GM20431 (cell line): ENCODE data around the gene CCKAR.

ENCODE experiments used
- in situ Hi-C: fragments of 300-500 bp; cut with MseI, MboI; formaldehyde crosslinking; loops from one replicate; pipeline ENCODE4 v1.15.0; 2020; ENCODE audit warnings: low sequenced_read_pairs; ENCODE audit not compliant: unreplicated experiment

The CCKAR gene

GRCh38 chr4:26463386-26463785 lies 26.9 kb downstream of the CCKAR start:
- in situ Hi-C loops, result loop anchor here (10.0 to 25.0 kb wide), 2 partner anchors 274 to 541 kb away; no protein-coding TSS in a partner anchor

DNA sequence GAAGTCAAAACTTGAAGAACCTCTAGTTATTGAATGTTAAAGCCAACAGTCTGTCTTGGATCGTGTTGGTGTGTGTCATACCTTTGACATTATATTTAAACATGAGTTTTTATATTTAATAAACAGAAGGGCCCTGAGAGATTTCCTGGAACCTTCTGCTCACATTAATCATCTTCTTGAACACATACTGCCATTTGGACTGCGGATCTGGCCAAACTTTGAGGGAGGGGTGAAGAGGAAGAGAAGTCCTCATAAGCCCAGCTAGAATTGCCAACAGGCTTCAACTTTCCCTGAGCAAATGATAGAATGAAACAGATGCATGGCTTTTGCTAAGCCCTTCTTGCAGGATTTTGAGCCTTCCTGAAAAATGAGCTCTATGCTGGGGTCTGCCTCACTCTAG lies 27.4 kb downstream of the CCKAR start:
- in situ Hi-C loops, result loop anchor here (10.0 to 25.0 kb wide), 2 partner anchors 274 to 542 kb away; no protein-coding TSS in a partner anchor

DNA sequence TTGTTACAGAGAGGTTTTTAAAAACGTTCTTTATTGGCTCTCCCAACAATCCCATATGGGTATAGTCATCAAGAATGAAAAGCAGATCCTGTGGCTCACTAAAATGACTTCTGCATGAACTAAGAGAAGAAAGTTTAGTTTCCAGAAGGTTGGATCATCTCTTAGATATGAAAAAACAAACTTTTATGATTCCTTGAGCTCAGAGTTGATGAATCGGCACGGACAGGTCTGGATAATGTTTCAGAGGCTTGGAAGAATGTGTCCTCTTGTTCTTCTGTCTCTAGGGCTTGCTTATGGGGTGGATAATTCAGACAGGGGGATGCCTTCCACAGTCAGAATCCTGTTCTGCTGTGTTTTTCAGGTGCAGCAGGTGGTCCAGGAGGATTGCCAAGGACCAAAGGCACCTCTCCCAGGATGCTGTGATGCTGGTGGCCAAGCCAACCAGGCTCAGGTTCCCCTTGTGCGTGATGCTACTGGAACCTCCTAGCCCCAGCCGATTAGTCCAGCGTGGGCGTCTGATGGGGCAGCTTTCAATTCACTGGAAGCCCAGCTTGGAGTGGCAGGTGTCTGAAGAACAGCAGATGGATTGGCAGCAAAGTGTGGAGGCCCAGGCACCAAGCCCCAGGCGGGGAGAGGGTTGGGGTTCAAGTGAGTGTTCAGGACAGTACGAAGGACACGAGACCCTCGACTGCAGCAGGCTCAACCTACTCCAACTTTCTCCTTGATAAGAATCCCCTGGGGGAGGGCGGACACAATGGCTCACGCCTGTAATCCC lies 30.3 kb downstream of the CCKAR start:
- in situ Hi-C loops, result loop anchor here (10.0 to 25.0 kb wide), 2 partner anchors 277 to 545 kb away; no protein-coding TSS in a partner anchor

DNA sequence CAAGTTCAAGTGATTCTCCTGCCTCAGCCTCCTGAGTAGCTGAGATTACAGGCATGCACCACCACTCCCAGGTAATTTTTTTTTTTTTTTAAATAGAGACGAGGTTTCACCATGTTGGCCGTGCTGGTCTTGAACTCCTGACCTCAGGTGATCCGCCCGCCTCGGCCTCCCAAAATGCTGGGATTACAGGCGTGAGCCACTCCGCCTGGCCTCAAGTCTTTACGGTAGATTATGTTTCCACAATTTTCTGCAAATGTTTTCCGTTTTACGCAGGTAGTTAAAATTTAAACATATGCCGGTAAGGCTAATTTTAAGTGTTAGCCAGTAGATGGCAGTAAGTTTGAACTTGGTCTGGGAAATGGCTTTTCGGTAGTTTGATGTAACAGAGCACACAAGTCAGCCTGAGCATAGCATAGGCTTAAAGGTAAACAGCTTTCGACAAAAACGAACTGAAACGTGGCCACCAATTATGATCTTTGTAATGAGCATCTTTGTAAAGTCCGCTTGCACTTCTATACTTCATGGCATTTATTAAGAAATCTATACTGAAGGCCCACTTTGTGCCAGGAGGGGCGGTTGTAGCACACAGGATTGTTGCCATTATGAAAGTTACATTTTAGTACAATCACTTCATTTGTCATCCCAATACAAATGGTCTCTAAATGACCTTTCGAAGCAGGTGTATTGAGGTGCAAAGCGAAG lies 31.1 kb downstream of the CCKAR start:
- in situ Hi-C loops, result loop anchor here (25.0 kb wide), 1 partner anchor 278 kb away; no protein-coding TSS in a partner anchor

- in situ Hi-C loops, result loop anchor here (25.0 kb wide), 1 partner anchor 279 kb away; no protein-coding TSS in a partner anchor
Measured at GRCh38 chr4:26458157-26458561, 32.1 kb downstream of the CCKAR start.

- in situ Hi-C loops, result loop anchor here (25.0 kb wide), 1 partner anchor 280 kb away; no protein-coding TSS in a partner anchor
Measured at GRCh38 chr4:26457412-26457811, 32.9 kb downstream of the CCKAR start.

DNA sequence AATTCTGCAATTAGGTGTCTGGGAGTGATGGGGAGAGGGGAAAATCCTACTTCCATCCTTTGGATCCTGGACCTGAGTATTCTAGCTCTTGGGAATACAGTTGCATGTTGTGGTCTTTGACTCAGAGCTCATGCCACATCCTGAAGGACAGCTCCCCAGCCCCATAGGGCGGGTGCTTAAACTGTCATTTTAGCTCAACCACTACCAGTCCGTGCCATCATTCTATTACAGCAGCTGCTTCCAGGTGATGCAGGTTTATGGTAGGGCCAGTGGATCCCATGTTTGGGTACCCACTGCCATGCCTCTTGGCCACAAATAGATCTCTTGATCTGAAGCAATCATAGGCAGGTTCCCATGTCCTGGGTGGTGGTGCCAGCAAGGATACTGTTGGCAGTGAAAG lies 34.7 kb downstream of the CCKAR start:
- in situ Hi-C loops, result loop anchor here (25.0 kb wide), 1 partner anchor 282 kb away; no protein-coding TSS in a partner anchor

- in situ Hi-C loops, result loop anchor here (25.0 kb wide), 1 partner anchor 282 kb away; no protein-coding TSS in a partner anchor
Measured at GRCh38 chr4:26454961-26455360, 35.3 kb downstream of the CCKAR start.

DNA sequence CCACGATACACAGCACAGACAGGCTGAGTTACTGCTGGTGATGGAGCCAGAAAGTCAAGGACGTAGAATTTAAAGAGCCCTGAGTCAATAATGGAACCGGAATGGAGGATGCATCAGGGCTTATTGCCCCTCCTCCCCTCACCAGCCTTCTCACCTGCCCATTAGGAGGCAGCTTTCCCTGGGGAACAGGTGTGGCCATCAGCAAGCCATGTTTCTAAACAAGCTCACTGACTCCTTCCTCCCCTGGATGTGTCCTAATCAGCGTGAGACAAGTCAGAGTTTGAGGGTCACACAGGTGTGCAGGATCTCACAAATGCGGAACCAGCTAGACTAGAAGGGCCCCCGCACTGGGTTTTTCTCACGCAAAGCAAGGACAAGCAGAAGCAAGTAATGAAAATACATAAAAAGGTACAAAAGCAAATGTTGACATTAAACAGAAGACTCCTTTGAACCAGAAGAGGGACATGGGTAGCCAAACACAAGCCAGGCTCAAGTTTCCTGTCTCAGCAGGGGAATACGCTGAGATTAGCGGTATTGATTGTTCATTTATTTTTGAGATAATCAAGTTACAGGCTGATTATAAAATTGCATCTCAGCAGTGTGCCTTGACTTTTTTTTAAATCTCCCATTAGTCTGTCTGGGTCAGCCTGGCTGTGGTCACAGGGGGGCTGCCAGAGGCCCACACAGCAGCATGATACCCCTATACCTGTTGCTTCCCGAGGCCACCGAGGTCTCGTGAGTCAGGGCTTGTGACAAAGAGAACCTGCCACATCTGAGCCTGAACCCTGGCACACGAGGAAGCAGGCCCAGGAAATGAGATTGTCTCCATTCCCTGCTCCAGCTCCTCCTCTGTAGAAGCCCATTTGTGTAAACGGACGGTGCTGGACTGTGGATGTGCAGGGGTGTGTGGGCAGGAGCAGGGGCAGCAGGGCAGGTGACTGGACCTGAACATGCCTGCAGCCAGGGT lies 37.4 kb downstream of the CCKAR start:
- in situ Hi-C loops, result loop anchor here (25.0 kb wide), 1 partner anchor 284 kb away; no protein-coding TSS in a partner anchor

GRCh38 chr4:26451597-26451996 lies 38.7 kb downstream of the CCKAR start:
- in situ Hi-C loops, result loop anchor here (25.0 kb wide), 1 partner anchor 286 kb away; no protein-coding TSS in a partner anchor

DNA sequence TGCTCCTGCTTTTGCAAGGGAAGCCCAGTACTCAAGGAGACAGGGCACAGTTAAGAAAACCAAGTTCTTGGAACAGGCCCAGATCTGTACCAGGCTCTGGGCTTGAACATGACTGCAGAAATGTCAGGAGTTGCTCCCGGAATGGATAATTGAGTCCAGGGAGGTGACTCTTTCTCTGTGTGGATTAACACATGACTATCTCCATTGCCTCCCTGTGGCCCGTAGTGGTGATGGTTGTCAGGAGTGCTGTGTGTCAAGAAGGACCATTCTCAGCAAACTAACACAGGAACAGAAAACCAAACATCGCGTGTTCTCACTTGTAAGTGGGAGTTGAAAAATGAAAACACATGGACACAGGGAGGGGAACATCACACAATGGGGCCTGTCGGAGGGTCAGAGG lies 39.9 kb downstream of the CCKAR start:
- in situ Hi-C loops, result loop anchor here (25.0 kb wide), 1 partner anchor 287 kb away; no protein-coding TSS in a partner anchor

GRCh38 chr4:26447378-26447777 lies 42.9 kb downstream of the CCKAR start:
- in situ Hi-C loops, result no loop called here

DNA sequence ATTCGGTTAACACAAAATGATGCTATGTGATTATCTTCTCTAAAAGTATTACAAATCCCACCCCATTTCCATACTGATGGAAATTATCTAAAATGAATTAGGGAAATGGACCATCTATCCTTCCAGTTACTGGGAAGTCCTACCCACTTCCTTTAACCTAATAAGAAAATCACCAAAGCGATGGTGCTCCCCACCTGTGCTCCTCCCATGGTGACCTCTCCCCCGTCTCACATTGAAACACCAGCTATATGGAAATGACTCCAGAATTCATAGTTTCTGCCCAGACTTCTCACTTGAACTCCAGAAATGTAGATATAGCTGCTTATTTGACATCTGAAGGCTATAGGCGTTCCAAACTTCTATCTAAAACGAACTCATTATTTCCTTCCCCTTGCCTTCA lies 48.5 kb downstream of the CCKAR start:
- in situ Hi-C loops, result no loop called here

DNA sequence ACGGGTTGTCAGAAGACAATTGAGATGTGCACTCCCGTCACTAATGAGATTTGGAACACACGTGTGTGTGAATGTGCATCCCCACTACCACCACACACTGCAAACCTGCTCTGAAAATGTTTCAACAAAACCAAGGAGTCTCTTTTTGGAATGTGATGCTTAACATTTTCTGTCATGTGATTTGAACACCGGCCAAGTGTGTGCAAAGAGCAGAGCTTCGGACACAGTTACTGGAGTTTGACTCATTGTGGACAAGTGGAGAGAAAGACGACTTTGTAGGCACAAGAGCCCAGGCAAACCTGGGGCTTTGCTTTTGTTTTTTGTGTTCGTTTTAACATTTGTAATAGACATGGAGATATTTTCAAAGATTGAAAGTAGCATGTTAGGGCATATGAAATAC lies 49.2 kb downstream of the CCKAR start:
- in situ Hi-C loops, result no loop called here

GRCh38 chr4:26434030-26434639 lies 56.1 kb downstream of the CCKAR start:
- in situ Hi-C loops, result no loop called here

GRCh38 chr4:26433556-26433955 lies 56.7 kb downstream of the CCKAR start:
- in situ Hi-C loops, result no loop called here

DNA sequence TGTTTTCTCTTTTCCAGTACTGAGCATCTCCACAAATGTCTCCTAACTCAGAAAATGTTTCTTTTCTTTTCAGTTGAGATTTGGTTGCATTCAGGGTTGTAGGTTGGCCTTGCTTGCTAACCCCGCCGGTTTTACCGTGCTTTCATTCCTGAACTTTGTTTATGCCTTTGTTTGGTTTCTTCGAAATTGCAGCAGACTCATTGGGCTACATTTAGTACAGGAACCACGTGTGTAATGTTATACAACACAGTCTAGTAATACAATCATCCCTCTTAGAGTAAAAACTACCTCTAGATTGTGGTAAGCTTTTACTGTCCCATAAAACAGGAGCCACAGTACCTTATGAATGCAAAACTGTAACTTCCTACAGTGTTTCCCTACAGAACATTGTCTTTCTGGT lies 57.9 kb downstream of the CCKAR start:
- in situ Hi-C loops, result no loop called here

DNA sequence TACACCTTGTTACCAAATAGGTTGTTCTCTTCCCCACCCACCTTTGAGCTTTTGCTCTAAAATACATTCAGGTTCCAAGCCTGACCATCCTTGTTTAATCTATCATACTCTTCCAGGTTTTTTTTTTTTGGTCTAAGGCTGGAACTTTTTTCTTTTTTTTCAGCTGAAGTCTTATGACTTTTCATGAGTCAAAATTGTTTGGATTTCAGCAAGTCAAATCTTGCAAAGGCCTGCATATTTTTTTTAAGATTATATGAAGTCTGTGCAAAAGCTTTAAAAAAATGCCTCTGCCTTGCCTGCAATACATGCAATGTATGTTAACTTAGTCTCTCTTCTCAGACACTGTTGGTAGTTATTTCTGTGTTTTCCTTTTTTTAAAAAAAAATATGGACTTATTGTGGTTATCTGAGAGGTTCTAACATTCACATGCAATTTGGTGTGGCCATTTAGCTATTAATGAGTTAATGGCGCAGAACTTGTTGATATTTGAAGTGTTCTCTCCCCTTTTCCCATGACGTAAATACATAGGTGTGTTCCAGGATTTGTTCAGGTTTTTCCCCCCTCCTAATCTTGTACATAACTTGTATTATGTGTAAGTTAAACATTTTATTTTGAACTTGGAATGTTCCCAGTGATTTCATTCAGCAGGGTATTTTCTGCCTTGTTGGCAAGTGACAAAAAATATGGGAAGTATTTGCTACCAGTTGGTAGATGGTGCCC lies 58.7 kb downstream of the CCKAR start:
- in situ Hi-C loops, result no loop called here
